GM06990 (cell line): ENCODE data around the gene PLCD3.
"Not testable (repeated sequence)": the region's sequence is repeated elsewhere in the genome, so short reads cannot be mapped to it uniquely, and the experiment has no call there.

Experiments used
- DNase-seq: peaks from one replicate; pipeline ENCODE4 v3.0.0-alpha.2; 2011; ENCODE audit not compliant: insufficient read length; ENCODE audit errors: extremely low read depth
- H3K27me3 ChIP-seq: replicated peaks from 2 replicates; pipeline ENCODE4 v1.6.0; 2011; ENCODE audit warnings: low read length; ENCODE audit not compliant: control insufficient read depth, insufficient read depth
- H3K36me3 ChIP-seq: 2 replicates; pipeline ENCODE4 v1.5.1; 2011; ENCODE audit warnings: low read length; ENCODE audit not compliant: control insufficient read depth, insufficient read depth
- H3K4me3 ChIP-seq: replicated peaks from 2 replicates; pipeline ENCODE4 v1.5.1; 2011; ENCODE audit warnings: low read depth, mild to moderate bottlenecking, control low read depth, low read length
- TF ChIP-seq, protein P1 (sequence below): IDR thresholded peaks from 2 replicates; pipeline ENCODE4 v1.5.1; 2011; ENCODE audit warnings: low read length, control low read depth, mild to moderate bottlenecking, inconsistent platforms; ENCODE audit not compliant: insufficient read depth, poor library complexity, severe bottlenecking

PLCD3 gene

DNA sequence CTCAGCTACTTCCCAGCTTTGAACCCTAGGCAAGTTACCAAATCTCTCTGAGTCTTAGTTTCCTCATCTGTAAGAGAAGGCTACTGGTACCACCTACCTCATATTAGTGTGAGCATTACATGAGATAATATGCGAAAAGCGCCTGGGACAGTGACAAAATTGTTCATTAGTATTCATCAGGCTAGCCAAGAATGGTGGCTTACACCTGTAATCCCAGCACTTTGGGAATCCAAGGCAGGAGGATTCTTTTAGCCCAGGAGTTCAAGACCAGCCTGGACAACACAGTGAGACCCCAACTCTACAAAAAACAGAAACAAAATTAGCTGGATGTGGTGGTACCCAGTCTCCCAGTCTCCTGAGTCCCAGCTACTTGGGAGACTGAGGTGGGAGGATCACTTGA is 3.3 kb downstream of the PLCD3 start:
- no peak overlapping the region for H3K4me3 ChIP-seq
- no peak for DNase-seq
- TF ChIP-seq, protein P1, sequence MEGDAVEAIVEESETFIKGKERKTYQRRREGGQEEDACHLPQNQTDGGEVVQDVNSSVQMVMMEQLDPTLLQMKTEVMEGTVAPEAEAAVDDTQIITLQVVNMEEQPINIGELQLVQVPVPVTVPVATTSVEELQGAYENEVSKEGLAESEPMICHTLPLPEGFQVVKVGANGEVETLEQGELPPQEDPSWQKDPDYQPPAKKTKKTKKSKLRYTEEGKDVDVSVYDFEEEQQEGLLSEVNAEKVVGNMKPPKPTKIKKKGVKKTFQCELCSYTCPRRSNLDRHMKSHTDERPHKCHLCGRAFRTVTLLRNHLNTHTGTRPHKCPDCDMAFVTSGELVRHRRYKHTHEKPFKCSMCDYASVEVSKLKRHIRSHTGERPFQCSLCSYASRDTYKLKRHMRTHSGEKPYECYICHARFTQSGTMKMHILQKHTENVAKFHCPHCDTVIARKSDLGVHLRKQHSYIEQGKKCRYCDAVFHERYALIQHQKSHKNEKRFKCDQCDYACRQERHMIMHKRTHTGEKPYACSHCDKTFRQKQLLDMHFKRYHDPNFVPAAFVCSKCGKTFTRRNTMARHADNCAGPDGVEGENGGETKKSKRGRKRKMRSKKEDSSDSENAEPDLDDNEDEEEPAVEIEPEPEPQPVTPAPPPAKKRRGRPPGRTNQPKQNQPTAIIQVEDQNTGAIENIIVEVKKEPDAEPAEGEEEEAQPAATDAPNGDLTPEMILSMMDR = no peak
- no peaks in the 10 kb centered on the region for H3K36me3 ChIP-seq
- H3K27me3 ChIP-seq = no peaks in the 10 kb centered on the region; the same call in none of the 2 replicates

DNA sequence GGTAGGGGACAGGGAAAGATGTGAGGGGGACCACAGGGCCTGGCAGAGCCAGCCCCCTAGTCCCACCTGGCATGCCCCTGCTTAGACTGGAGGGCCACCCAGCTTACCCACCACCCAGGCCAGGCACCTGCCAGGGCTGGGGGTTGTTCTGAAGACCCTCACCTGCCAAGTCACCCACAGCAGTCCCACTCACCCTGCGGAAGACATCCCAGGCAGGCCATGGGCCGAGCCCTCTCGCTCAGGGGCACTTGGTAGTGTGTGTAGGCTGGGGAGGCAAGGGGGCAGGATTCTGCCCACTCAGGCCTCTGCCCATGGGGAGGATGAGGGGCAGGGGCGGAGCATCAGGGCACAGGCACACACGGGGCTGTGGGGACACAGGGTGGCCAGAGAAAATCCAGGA is 4.0 kb downstream of the PLCD3 start:
- Histone ChIP-seq H3K4me3 (no peak overlapping the region), H3K36me3 (no peaks in the 10 kb centered on the region)

DNA sequence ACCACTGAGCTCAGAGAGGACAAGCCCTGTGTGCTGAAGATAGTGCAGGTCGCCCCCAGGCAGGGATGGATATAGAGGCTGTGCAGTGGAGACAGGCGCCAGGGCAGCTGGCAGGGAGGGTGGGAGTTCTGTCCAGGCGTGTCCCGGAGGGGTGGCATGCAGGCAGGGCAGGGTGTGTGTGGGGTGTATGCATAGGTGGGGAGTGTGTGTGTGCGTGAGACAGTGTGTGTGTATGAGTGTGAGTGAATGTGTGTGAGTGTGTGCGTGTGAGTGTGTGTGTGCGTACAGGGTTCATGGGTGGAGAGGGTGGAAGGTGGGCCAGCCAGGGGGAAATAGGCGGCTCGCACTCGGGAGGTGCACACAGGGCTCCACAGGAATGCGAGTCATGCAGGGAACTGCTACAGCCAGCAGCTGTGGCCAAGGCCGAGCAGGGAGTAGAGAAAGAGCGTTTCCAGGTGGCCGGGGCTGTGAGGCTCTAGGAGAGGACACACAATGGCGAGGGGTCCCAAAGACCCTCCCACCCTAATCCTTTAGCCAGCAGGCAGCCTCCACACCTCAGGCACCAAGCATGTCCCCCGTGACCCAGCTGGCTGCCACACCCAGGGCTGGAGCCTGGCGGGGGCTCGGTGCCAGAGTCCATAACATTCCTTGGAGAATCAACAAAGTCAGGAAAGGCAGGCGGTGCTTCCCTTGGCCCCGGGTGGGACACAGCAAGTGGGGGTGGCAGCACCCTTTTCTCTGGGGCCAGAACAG is 4.6 kb downstream of the PLCD3 start:
- no peak for DNase-seq
- TF ChIP-seq, protein P1 = no peak
- Histone ChIP-seq H3K27me3 (no peaks in the 10 kb centered on the region; the same call in none of the 2 replicates), H3K4me3 (no peak overlapping the region), H3K36me3 (no peaks in the 10 kb centered on the region)

More for the DNA sequence above, 4.0 kb downstream of the PLCD3 start:
- H3K27me3 ChIP-seq = no peaks in the 10 kb centered on the region; the same call in none of the 2 replicates
- no peak for DNase-seq
- TF ChIP-seq, protein P1 = no peak

DNA sequence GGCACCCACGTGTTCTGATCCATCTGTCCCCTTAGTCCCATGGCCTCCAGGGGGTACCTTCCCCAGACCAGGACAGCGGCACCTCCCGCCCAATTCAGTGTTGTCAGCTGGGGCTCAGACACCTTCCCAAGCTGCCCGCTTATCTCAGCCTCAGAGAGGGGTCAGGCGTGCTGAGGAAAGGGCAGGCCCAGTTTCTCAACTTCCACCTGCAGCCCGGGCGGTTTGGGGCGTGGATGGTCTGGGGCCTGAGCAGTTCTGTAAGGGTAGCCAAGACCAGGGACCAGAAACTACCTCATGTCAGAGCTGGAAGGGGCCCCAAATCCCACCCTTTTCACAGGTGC is 5.1 kb downstream of the PLCD3 start:
- Histone ChIP-seq H3K27me3 (no peaks in the 10 kb centered on the region; the same call in none of the 2 replicates), H3K4me3 (no peak overlapping the region), H3K36me3 (no peaks in the 10 kb centered on the region)
- TF ChIP-seq, protein P1 = no peak
- DNase-seq = no peak

DNA sequence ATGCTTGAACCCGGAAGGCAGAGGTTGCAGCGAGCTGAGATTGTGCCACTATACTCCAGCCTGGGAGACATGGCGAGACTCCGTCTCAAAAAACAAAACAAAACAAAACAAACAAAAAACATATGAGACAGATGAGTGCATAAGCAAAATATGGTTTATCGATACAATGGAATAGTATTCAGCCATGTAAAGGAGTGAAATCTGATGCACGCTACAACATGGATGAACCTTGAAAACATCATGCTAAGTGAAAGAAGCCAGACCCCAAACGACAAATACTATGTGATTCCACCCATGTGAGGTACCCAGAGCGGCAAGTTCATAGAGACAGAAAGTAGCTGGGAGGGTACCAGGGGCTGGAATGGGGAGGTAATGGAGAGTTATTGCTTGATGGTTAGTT is 6.8 kb downstream of the PLCD3 start:
- Histone ChIP-seq H3K27me3 (no peaks in the 10 kb centered on the region), H3K4me3 (no peak overlapping the region), H3K36me3 (no peaks in the 10 kb centered on the region)
- TF ChIP-seq, protein P1 = no peak
- no peak for DNase-seq

DNA sequence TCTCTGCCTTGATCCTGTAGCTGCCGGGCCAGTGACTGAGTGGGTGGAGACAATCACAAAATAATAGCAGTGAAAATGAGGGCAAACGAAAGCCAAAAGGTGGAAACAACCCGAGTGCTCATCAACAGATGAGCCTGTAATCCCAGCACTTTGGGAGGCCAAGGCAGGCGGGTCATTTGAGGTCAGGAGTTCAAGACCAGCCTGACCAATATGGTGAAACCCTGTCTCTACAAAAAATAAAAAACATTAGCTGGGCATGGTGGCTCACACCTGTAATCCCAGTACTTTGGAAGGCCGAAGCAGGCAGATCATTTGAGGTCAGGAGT is 7.6 kb downstream of the PLCD3 start:
- not testable (repeated sequence) for H3K4me3 ChIP-seq, DNase-seq, H3K27me3 ChIP-seq, H3K36me3 ChIP-seq
